Astrocyte of the cerebellum (primary cell): ENCODE results near the gene LLGL1.

ENCODE experiments used
- DNase-seq: peaks from one replicate; pipeline ENCODE4 v3.0.0-alpha.2; 2011; ENCODE audit warnings: low read depth
- H3K4me3 ChIP-seq: 2 replicates; pipeline ENCODE4 v1.5.1; 2011; ENCODE audit warnings: mild to moderate bottlenecking, low read depth, low read length, moderate library complexity
- in situ Hi-C: cut with HindIII; loops from 2 replicates; pipeline ENCODE4 v1.10.0; 2017; ENCODE audit warnings: low sequenced_read_pairs
- TF ChIP-seq, protein P1 (sequence below): IDR thresholded peaks from 2 replicates; pipeline ENCODE4 v1.5.1; 2012; ENCODE audit warnings: low read length, low read depth, moderate library complexity, mild to moderate bottlenecking; ENCODE audit errors: missing control alignments

LLGL1 gene

DNA sequence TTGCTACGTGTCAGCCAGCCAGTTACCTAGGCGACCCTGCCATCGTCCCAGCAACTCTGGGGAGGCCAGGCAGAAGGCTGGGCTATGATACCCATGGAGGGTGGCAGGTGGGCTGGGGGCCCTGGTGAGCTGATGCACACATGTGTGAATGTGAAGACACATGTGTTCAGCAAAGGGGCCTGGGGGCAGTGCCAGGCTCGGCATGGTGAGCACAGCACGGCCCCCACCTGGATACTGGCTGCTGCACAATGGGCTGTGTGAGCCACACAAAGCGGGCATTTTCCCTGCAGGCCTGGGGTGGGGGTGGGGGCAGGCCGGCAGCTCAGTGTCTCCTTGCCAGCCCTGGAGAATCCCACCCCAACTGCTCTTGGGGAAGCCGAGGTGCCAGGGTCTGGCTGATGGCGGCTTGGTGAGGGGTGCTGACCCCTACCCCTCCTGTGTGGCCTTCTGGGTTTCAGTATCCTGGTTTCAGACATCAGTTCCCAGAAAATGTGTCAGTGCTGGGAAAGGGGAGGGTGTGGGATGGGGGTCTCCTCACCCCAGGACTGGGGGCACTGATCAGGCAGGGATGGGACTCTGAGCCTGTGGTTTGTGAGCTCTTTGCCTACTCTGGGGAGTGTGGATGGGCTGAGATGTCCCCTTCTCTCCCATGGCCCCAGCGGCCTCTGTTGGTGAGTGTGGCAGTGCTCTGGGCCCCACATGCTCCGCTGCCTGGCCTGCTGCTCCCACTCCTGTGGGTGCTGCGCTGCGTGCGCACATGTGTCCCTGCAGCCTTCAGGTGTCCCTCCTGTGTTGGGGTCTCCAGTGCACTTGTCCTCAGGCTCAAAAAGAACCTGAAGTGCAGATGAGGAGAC lies 5.1 kb downstream of the LLGL1 start:
- TF ChIP-seq, protein P1, sequence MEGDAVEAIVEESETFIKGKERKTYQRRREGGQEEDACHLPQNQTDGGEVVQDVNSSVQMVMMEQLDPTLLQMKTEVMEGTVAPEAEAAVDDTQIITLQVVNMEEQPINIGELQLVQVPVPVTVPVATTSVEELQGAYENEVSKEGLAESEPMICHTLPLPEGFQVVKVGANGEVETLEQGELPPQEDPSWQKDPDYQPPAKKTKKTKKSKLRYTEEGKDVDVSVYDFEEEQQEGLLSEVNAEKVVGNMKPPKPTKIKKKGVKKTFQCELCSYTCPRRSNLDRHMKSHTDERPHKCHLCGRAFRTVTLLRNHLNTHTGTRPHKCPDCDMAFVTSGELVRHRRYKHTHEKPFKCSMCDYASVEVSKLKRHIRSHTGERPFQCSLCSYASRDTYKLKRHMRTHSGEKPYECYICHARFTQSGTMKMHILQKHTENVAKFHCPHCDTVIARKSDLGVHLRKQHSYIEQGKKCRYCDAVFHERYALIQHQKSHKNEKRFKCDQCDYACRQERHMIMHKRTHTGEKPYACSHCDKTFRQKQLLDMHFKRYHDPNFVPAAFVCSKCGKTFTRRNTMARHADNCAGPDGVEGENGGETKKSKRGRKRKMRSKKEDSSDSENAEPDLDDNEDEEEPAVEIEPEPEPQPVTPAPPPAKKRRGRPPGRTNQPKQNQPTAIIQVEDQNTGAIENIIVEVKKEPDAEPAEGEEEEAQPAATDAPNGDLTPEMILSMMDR = no peak
- in situ Hi-C loops = no loop called here
- no peak for DNase-seq
- H3K4me3 ChIP-seq = no peak overlapping the region

DNA sequence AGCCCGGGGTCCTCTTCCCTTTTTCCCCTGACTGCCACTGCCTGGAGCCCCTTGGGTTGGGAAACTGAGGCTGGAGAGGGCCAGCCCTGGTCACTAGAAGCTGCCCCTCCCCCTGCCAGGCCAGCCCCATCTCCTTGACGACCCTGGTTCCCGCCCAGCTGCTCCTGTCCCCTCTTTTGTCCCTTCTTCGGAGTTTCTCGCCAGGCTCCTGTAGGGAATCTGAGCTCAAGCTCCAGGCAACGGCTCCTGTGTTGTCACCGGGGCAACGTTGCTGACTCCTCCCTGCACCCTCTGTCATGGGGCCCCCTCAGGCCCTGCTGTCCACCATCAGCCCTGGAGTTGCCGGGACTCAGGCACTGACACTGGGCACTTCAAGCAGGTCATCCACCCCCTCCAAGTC lies 5.7 kb downstream of the LLGL1 start:
- in situ Hi-C loops = no loop called here
- DNase-seq = no peak
- TF ChIP-seq, protein P1 = no peak
- no peak overlapping the region for H3K4me3 ChIP-seq

DNA sequence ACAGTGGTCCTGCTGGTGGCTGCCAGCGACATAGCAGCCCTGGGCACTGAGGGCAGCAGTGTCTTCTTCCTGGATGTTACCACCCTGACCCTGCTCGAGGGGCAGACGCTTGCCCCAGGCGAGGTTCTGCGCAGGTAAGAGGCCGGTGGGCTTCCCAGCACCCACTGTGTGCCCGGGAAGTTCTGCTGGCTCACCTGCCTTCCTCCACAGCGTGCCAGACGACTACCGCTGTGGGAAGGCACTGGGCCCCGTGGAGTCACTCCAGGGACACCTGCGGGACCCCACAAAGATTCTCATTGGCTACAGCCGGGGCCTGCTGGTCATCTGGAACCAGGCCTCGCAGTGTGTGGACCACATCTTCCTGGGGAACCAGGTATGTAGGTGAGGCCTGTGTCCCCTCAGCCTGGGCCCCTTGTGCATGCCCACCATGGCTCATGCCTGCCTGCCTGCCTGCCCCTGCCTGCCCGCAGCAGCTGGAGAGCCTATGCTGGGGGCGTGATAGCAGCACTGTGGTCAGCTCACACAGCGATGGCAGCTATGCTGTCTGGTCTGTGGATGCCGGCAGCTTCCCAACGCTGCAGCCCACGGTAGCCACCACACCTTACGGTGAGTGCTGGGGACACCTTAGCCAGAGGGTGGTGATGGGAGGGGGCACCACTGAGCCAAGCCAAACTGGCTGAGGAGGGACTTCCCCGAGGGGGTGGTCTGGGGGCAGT lies 8.5 kb downstream of the LLGL1 start:
- in situ Hi-C loops = no loop called here
- TF ChIP-seq, protein P1 = no peak
- no peak for DNase-seq
- H3K4me3 ChIP-seq = no peak overlapping the region

GRCh38 chr17:18234853-18235380 lies 9.5 kb downstream of the LLGL1 start:
- in situ Hi-C loops = no loop called here
- TF ChIP-seq, protein P1 = no peak
- no peak for DNase-seq
- H3K4me3 ChIP-seq = no peak overlapping the region

DNA sequence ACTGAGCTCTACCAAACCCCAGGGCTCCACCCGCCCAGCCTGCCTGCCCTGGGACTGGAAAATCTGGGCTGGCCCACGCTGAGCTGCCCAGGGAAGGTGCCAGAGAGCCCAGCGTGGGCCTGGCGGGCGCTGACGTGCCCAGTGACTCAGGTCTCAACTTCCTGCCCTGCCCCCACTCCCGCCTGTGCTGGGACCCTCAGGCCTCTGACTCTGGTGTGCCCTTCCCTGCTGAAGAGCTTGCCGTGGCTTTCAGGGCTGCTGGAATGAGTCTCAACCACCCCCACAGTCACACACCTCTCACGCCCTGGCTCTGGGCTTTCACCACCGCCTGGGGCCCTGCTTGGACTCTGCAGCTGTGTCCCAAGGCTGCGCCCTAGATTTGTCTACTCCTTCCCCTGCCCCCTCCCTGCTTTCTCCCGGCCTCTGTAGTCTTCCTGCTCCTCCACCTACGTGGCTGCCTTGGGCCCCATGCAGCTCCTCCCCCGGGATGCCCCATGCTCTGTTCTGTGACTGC lies 10.4 kb downstream of the LLGL1 start:
- DNase-seq = no peak
- TF ChIP-seq, protein P1 = no peak
- no peak overlapping the region for H3K4me3 ChIP-seq
- in situ Hi-C loops = no loop called here

GRCh38 chr17:18236494-18236893 lies 11.1 kb downstream of the LLGL1 start:
- no peak for DNase-seq
- in situ Hi-C loops = no loop called here
- TF ChIP-seq, protein P1 = no peak
- H3K4me3 ChIP-seq = no peak overlapping the region
